Fibroblast of the aortic adventitia (primary cell): ENCODE results near the gene ZNF598. TPM values are rescaled to one million over a fixed set of nuclear protein-coding genes. Genes with fewer than 3 reads are reported as not detected.

Experiments used
- DNase-seq: peaks from one replicate; pipeline ENCODE4 v3.0.0-alpha.2; 2010; ENCODE audit warnings: low read depth
- H3K4me3 ChIP-seq: 2 replicates; pipeline ENCODE4 v1.5.1; 2011; ENCODE audit warnings: low read depth, mild to moderate bottlenecking, control low read depth, low read length, moderate library complexity
- total RNA-seq: library from RNA; depleted of rRNA; stranded (reverse); fragments of >200 nt; gene quantifications from 2 replicates; pipeline ENCODE4 v1.2.3, GENCODE V29; 2012; ENCODE audit warnings: low replicate concordance
- TF ChIP-seq, protein P1 (sequence below): IDR thresholded peaks from 2 replicates; pipeline ENCODE4 v1.5.1; 2011; ENCODE audit warnings: mild to moderate bottlenecking, low read length, control low read depth, inconsistent platforms; ENCODE audit not compliant: insufficient read depth

Gene ZNF598
- total RNA-seq, 1 donor, result 18.8 TPM

DNA sequence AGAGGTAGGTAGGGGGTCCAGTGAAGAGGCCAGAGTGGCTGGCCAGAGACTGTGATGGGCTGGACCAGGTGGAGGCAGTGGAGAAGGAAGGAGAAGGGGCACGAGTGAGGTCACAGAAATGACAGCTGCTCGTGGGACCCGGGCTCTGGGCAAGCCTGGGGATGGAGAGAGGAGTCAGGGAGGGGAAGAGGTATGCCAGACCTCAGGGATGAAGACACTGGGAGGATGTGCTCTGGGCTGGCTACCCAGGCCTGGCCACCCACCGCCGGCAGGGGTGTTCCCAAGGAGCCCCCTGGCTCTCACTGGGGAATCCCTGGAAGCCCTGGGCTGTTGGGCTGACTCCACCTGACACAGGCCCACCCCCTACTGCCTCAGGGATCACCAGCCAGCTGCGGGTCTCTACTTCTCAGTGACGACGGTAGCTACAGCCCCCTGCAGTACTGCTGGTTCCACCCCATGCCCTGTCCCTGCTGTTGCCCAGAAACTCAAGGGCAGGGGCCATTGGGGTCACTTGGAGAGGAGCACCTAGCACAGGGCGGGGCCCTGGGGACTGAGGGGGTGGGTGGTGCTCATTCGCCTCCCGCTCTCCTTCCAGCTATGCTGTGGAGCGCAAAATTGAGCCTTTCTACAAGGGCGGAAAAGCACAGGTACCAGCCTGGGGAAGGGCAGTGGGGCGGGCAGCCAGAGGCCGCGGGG is 36.0 kb downstream of the ZNF598 start:
- no peak for DNase-seq
- TF ChIP-seq, protein P1, sequence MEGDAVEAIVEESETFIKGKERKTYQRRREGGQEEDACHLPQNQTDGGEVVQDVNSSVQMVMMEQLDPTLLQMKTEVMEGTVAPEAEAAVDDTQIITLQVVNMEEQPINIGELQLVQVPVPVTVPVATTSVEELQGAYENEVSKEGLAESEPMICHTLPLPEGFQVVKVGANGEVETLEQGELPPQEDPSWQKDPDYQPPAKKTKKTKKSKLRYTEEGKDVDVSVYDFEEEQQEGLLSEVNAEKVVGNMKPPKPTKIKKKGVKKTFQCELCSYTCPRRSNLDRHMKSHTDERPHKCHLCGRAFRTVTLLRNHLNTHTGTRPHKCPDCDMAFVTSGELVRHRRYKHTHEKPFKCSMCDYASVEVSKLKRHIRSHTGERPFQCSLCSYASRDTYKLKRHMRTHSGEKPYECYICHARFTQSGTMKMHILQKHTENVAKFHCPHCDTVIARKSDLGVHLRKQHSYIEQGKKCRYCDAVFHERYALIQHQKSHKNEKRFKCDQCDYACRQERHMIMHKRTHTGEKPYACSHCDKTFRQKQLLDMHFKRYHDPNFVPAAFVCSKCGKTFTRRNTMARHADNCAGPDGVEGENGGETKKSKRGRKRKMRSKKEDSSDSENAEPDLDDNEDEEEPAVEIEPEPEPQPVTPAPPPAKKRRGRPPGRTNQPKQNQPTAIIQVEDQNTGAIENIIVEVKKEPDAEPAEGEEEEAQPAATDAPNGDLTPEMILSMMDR, result no peak
- no peak overlapping the region for H3K4me3 ChIP-seq

DNA sequence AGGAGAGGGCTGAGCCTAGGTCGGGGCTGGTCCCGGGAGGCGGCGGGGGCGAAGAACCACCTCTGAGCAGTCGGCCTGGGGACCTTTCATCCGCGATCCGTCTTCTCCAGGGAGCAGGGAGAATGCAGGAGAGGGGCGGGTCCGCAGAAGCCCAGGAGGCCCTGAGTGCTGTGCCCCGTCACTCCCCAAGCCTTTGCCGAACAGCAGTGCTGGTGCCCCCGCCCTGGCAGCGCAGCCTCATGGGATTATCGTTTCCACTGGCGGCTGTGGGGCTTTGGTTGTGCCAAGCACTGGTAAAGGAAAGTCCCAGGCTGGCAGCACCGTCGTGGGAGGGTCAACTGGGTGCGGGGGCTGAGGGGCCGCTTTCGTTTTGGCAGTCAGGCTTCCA is 37.1 kb downstream of the ZNF598 start:
- peak overlapping the region; percentile 86 for H3K4me3 ChIP-seq
- TF ChIP-seq, protein P1, result no peak
- no peak for DNase-seq

DNA sequence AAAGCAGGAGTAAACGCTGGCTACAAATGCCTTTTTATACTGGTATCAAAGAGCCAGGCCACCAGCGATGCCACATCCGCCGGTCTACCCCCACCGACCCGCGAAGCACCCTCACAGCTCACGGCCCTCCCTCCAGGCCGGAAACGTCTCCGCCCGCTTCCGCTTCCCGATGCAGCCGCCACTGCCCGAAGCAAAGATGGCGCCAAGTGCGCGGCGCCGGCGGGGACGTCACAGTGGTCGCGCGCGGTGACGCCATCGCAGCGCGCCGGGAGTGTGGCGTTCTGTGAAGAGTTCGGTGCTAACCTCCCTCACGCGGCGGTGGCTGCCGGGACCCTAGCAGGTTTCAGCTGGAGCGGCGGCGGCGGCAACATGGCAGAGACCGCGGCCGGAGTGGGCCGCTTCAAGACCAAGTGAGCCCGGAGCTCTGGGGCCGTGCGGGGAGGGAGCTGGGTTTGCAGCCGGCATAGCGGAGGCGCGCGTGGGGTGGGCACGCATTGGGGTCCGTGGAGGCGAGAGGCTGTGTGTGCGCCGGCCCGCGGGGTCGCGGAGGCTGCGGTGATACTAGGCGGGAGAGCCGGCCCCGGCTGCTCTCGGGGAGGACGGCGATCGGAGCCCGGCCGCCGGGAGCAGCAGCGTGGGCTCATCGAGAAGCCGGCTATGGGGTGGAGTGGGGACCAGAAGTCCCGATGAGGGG is 37.7 kb downstream of the ZNF598 start, which contains the start of gene TBL3:
TSS of gene TBL3 (plus strand) at position 258 of the 694 bp plus-strand sequence. CDS start at position 370, 112 bp downstream.
- peak; percentile 92 for DNase-seq
- TF ChIP-seq, protein P1, result no peak

DNA sequence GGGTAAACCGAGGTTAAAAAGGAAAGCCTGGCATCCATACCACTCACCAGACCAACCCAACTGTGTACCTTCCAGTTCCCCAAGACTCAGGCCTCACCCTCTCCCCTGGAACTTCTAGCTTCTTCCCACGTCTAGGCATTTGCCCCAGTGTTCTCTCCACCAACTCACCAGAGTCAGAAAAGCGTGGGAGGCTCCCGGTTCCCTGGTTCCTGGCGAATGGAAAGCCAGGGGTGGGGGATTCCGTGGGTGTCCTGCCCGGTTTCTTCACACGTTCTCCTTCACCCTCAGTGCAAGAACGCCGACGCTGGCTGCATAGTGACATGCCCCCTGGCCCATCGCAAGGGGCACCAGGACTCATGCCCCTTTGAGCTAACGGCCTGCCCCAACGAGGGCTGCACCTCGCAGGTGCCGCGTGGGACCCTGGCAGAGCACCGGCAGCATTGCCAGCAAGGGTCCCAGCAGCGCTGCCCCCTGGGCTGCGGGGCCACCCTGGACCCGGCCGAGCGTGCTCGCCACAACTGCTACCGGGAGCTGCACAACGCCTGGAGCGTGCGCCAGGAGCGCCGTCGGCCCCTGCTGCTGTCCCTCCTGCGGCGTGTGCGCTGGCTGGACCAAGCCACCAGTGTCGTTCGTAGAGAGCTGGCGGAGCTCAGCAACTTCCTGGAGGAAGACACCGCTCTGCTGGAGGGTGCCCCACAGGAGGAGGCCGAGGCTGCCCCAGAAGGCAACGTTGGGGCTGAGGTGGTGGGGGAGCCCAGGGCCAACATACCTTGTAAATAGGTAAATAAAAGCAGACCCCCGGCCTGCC is 41.3 kb downstream of the ZNF598 start:
- H3K4me3 ChIP-seq, result no peak overlapping the region
- DNase-seq, result no peak
- TF ChIP-seq, protein P1, result no peak

More for the DNA sequence above, 37.7 kb downstream of the ZNF598 start, which contains the start of gene TBL3:
- H3K4me3 ChIP-seq, result peak within 1 kb of the TSS; percentile 86

DNA sequence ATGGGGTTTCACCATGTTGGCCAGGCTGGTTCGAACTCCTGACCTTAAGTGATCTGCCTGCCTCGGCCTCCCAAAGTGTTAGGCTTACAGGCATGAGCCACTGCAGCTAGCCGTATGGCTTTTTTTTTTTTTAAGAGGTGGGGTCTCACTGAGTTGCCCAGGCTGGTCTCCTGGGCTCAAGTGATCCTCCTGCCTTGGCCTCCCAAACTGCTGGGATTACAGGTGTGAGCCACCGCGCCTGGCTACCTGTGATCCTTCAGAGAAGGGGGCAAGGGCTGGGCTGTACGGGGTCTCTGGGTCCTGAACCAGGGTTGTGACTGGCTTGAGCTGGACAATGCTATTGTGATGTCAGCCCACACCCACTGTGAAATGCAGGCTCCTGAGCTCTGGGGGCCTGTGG is 43.2 kb downstream of the ZNF598 start, which contains the start of gene RNF151:
TSS of gene RNF151 (plus strand) at position 397 of the 400 bp plus-strand sequence. CDS start 26 bp downstream, outside the sequence.
- DNase-seq, result no peak
- TF ChIP-seq, protein P1, result no peak
- peak within 1 kb of the TSS; percentile 92 for H3K4me3 ChIP-seq

DNA sequence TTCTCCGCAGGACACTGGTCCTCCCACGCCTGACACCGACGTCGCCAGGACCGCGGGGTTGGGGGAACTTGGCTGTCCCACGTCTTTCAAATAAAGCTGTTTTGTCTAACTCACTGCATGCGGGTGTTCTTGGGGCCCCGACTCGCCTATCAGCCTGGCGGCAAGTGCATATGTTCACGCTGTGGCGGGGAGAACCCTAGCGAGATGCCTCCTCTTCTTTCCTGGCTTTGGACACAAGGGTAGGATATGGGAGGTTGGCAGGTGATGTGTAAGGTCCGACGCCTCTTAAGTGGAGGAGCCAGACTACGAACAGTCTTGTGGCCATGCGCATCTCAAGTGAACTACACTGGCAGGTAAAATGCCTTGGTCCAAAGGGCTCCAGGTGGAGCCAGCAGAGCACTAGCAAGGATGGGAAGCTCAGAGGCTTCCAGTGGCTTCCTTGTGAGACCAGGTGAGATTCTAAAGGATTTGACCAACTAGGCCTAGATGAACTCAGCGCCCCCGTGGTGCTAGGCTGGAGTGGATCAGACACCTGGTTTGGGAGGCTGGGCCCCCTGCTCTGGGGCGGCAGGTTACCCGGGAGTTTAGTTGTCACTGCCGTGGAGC is 44.1 kb downstream of the ZNF598 start:
- no peak for DNase-seq
- peak overlapping the region; percentile 92 for H3K4me3 ChIP-seq
- TF ChIP-seq, protein P1, result no peak
